DMS153 (cell line): ENCODE measurements around the gene SYNGR3.
A peak's percentile ranks its signal among the peaks of the same experiment; 100 is the strongest.
"Not testable (repeated sequence)": the region's sequence is repeated elsewhere in the genome, so short reads cannot be mapped to it uniquely, and the experiment has no call there.

Source experiments
- DNase-seq: peaks from one replicate; lab custom pipeline; 2025; lab: John Stamatoyannopoulos, UW

The SYNGR3 gene, protein sequence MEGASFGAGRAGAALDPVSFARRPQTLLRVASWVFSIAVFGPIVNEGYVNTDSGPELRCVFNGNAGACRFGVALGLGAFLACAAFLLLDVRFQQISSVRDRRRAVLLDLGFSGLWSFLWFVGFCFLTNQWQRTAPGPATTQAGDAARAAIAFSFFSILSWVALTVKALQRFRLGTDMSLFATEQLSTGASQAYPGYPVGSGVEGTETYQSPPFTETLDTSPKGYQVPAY

DNA sequence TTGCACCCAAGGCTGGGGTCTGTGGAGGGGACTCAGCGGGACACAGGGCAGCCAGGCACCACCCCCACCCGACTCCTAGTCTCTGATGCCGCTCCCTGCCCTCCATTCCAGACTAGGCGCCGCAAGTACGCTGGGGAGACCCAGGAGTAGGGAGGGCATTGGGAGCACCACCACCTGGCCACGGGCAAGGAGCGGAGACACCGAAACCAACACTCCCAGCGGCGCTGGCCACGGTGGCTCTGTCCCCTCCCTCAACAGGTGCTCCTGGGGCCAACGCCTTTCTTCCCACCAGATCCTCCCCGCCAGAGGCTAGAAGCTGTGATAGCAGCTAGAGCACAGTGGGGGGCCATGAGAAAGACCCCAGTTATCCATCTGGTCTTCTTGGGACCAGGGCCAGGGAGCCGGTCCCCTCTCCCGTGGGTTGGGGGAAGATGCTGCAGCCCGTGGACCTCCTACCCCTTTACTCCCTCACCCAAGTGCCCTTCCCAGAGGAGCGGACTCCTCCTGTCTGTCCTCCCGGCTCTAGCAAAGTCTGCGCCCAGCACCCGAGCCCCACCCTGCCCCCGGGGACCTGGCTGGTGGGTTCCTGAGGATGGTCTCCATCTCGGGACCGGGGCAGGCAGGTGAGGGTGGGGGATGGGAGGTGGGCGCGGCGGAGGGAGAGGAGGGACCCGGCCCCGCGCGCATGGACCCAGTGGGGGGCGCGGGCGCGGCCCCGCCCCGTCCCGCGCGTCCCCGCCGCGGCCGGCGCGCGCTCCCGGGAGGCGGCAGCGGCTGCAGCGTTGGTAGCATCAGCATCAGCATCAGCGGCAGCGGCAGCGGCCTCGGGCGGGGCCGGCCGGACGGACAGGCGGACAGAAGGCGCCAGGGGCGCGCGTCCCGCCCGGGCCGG is at the start of gene SYNGR3:
SYNGR3 (plus strand) TSS at position 762 of the 892 bp plus-strand sequence. CDS start 133 bp downstream, outside the sequence.
- DNase-seq = no peak

DNA sequence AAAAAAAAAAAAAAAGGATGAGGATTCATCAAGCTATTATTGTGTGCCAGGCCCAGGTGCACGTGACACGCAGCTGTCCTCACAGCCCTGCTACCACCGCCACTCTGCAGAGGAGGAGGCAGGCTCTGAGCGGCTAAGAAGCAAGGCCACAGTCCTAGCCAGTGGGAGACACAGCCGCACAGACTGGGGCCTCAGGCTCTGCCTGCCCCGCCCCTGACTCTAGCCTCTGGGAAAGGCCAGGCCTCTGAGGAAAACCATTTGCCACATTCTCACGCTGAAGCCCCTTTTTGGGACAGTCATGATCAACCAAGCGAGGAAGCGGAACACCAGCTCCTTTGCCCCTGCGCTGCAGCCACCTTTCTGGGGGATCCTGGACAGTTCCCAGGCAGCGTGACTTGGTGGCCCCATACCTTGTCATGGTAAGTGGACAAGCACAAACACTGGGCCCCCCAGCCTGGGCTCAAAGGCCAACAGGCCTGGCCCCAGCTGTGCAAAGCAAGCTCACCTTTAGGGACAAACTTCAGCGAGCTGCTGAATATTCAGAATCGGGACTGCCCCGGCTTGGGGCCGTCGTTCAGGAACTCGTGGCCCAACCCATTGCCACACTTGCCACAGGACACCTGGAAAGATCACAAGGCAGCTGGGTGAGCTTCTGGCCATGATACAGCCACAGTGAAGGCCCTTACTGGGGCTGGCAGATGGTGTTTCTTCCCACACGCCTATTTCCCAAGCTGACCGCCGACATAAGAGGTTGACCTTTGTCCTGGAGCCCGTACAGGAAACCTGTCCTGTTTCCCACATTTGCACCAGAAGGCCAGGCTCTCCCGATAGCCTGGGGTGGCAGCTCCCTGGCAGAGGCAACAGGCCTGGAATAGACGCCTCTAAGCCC is 49.3 kb upstream of the SYNGR3 start:
- no peak for DNase-seq

DNA sequence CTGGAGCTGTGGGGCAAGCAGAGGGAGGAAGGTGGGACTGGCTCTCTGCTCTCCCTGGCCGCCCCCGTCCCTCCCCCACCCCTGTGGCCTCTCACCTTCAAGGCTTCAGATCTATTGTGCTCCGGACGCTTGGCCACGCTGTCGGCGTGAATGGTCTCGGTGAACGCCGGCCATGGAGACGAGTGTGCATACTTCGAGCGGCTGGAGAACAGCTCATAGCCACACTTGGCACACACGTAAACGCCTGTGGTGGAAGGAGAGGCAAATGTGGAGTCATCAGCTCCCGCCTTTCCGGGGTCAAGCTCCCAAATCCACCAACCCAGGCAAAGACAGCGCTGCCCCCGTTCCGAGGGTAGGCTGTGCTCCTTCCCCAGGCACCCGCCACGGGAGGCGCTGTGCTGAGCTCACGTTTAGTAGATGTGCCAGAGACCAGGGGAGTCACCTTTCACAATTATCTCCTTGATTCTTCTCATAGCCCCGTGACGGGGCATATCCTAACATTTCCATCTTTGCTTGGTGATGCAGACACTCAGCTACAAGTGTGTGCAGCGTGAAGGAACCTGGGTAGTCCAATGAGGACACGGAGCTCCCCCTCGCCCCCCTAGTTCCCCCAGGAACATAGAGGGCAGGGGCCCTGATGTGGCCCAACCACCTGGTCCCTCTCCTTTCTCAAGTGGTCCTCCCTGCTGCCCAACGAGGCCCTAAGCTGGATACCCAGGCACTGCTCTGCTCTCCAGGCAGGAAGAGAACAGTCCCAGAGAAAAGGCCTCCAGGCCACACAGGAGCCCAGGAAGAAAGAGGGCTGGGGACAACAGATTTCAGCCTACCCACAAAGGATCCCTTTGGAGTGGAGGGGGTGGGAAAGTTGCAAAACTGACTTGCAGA is 48.4 kb upstream of the SYNGR3 start:
- DNase-seq = no peak

DNA sequence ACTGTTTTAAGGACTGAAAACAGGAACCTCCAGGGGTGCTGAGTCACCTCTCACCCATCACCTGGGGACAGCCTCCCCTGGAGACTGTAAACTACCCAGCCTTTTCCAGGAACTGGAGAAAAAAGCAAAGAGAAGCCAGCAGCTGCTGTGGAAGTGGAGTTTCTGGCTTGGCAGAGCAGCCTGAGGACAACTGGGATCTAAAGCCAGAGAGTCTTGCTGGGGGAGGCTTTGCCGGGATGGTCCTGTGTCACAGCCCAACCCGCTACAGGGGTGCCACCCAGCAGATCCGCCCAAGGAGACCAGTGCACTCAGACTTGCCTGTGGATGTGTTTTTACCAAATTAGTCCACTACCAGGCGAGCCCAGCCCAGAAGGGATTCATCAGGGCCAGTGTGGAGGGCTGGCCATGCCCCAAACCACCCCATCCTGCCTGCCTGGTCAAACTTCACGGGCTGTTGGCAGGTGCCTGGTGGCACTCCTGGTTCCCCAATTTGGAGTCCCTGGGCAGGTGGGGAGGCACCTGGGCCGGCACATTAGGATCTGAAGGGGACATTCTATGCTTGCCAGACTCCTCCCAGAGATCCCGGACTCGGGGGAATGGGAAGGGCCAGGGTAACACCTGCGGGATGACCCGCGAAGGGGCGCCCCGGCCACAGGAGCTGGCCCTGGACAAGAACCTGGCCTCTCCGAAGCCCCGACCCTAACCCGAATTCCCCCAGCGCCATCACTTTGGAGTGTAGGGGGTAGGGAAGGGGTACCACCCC is 47.5 kb upstream of the SYNGR3 start:
- DNase-seq = no peak

DNA sequence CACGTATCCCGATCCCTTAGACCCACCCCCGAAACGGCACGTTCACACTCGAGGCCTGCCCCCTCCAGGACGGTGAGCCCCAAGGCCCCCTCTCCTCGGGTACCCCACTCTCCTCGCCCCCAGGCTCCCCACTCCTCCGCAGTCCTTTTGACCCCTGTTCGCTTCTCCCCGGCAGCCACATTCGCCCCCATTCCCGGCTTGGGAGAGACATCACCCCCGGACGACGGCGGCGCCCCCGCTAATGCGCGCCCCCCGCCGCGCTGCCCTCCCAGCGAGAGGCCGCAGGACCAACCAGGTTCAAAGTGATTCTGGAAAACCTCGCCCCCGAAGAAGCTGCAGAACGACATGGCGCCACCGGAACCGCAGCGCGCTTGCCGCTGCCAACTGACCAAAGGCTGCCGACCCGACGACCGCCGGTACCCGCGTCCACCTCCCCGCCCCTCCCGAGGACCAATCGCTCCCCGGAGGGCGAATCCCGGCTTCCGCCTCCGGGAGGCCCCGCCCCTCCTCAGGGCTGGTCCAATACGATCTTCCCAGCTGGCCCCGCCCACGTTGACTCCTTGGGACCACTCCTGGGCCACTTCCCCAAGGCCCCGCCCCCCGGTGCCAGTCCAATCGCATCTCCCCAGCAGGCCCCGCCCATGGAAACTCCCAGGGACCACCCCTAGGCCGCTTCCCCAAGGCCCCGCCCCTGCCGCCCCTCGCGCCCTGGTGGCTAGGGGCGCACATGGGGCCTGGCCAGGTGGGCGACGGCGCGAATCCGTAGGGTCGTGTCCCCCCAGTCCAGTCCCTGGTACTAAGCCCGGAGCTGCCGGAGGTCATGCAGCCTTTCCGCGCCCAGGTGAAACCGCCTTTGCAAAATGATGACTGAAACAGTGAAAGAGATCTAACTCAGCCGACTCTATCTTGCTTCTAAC is 46.7 kb upstream of the SYNGR3 start, which contains the start of gene MSRB1:
MSRB1 (minus strand) TSS at position 390 of the 917 bp plus-strand sequence; CDS start at position 347, 43 bp downstream.
- DNase-seq = peak; percentile 96

DNA sequence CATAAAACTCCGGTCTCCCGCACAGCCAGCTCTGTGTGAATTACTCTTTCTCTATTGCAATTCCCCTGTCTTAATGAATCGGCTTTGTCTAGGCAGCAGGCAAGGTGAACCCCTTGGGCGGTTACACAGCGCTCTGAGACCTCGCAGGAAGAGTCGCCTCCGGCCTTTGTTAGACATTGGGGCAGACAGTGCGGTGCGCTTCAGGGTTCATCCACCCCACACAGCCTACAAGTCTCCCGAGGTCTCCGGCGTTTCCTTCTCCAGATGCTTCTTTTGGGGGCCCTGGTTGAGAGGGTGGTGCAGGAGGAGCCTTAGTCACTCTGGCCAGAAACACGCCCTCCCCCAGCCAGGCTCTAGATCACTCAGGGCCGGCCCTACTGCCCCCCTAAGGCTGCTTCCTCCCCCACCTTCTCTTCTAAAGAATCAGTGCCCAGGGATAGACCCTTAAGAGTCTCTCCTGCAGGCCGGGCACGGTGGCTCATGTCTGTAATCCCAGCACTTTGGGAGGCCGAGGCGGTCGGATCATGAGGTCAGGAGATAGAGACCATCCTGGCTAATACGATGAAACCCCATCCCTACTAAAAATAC is 45.1 kb upstream of the SYNGR3 start:
- no peak for DNase-seq

DNA sequence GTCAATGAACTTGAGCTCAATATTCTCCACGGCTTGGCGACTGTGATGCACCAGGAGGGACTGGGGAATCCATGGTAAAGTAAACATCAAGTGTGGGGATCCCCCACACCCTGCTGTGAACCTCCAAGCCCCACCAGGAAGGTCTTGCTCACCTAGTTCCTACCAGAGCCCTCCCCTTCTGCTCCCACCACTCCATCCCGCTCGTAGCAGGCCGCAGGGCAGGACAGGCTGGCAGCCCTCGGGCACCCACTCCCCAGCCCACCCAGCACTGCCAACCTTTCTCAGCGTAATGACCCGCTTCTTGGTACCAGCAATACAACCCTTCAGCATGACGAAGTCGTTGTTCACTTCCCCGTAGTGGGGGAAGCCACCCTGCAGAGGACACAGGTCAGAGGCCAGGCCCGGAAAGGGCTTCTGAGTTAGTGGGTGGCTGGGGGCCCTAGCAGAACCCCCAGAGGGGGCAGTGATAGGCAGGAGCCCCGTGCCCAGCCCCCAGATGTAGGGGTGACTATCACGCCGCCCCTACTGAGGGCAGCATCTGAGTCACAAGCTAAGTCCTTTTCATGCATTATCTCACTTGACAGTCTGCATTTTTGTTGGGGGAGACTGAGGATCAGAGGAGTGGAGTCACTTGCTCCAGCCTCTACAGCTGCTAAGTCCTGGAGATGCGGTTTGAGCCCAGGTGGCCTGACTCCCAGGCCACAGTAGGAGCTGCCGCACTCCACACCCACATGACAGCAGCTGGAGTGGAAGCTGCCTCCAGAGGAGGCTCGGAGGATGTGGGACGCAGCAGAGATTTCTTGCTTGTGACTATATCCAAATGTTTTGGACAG is 44.0 kb upstream of the SYNGR3 start:
- DNase-seq = no peak

DNA sequence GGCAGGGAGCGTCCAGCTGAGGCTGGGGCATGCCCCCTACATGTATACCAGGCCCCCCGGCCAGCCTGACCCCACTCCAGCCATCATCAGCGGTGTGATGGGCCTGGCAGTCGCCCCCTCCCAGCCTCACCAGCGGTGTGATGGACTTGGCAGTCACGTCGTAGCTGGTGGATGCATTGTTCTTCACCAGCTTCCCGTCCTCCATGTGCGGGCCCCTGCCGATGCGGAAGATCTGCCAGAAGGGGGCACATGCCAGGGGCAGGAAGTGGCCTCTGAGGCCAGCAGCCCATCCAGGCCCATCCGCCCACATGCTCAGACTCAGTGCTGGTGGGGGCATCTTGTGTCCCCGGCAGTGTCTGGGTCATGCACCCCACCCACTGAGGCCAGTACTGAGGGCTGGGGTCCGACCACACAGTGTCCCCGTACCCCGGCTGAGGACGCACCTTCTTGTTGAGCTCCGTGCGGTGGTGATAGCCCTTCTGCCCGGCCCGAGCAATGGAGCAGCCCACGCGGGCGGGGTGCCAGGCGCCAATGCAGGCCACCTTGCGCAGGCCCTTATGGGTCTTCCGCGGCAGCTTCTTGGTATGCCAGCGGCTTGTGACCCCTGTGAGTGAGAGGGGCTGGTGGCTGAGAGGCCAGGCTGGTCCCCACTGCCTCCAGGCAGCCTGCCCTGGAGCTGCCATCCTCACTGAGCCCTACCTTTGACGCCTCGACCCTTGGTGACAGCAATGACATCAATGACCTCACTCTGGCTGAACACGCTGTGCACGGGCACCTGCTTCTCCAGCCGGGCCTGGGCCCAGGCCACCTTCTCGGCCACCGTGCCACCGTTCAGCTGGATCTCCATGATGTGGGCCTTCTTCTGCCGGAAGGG is 43.0 kb upstream of the SYNGR3 start:
- DNase-seq = no peak

DNA sequence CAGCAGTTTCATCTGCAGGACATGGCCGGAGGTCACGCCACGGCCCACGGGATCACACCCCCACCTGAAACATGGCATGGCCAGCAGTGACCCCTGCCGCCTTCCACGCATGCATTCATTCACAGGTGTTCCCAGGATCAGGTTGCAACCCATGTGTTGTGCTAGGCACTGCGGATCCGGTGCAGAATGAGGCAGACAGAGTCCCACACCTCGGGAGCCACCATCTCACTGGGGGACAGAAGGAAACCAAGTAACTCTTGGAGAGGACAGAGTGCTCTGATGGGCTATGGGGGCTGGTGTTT is 42.5 kb upstream of the SYNGR3 start:
- no peak for DNase-seq

DNA sequence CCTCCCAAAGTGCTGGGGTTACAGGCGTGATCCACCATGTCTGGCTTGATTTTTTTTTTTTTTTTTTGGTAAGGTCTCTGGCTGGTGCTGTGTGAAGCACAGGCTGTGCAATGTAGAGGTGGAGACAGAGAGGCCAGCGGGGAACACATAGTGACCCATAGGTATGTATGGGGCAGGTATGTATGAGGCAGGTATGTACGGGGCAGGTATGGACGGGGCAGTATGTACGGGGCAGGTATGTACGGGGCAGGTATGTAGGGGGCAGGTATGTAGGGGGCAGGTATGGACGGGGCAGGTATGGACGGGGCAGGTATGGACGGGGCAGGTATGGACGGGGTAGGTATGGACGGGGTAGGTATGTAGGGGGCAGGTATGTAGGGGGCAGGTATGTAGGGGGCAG is 40.3 kb upstream of the SYNGR3 start:
- no peak for DNase-seq

DNA sequence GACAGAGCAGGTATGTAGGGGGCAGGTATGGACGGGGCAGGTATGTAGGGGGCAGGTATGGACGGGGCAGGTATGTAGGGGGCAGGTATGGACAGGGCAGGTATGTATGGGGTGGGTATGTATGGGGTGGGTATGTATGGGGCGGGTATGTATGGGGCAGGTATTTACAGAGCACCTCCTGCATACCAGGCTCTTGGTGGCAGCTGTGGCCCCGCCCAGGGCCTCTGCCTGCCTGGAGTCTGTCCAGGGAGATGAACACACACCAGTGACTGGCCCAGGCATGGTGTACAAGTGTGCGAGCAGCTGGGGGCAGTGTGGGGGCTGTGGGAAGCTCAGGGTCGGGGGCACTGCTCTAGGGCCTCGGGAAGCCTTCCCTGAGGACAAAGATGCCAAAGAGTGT is 39.7 kb upstream of the SYNGR3 start:
- DNase-seq = no peak

DNA sequence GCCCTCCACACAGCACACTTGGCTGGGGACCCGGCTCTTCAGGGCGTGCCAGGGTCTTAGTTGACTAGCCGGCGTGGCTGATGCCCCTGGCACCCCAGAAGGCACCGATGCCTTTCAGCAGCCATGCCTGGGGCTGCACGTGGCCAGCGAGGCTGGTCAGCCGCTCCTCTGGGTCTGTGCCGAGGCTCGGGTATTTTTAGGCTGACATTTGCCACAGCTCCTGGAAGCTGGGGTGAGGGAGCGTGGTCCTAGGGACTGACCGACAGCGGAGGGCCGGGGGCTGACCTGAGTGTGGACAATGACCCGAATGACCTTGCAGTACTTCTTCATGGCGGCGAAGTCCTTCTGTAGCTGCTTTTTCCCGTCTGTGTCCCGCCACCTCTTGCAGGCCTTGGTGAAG is 39.2 kb upstream of the SYNGR3 start:
- no peak for DNase-seq

DNA sequence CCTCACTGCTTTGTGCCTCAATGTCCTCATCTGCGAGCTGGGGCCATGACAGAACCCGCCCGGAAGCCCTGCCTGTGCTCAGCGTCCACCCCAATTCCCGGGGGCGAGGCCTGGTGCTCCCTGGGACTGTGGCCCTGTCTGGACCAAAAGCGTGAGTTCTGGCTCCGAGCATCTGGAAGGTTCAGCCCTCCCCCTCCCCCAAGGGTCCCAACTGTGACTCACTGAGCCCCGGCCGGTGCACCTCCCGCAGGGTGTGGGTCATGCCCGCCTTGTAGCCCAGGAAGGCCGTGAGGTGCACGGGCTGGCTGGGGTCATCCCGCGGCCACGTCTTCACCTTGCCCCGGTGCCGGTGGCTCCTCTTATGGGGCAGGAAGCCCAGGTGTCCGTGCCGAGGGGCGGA is 36.0 kb upstream of the SYNGR3 start:
- no peak for DNase-seq

DNA sequence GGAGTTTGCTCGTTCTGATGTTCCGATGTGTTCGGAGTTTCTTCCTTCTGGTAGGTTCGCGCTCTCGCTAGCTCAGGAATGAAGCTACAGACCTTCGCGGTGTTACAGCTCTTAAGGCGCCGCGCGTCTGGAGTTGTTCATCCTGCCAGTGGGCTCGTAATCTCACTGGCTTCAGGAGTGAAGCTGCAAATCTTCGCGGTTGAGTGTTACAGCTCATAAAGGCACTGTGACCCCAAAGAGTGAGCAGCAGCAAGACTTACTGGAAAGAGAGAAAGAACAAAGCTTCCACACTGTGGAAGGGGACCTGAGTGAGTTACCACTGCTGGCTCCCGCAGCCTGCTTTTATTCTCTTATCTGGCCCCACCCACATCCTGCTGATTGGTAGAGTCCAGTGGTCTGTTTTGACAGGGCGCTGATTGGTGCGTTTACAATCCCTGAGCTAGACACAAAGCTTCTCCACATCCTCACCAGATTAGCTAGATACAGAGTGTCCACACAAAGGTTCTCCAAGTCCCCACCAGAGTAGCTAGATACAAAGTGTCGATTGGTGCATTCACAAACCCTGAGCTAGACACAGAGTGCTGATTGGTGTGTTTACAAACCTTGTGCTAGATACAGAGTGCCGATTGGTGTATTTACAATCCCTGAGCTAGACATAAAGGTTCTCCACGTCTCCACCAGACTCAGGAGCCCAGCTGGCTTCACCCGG is 32.2 kb upstream of the SYNGR3 start:
- DNase-seq = not testable (repeated sequence)

DNA sequence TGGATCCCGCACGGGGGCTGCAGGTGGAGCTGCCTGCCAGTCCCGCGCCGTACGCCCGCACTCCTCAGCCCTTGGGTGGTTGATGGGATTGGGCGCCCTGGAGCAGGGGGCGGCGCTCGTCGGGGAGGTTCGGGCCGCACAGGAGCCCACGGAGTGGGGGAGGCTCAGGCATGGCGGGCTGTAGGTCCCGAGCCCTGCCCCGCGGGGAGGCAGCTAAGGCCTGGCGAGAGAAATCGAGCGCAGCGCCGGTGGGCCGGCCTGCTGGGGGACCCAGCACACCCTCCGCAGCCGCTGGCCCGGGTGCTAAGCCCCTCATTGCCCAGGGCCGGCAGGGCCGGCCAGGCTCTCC is 31.7 kb upstream of the SYNGR3 start:
- DNase-seq = not testable (repeated sequence)

DNA sequence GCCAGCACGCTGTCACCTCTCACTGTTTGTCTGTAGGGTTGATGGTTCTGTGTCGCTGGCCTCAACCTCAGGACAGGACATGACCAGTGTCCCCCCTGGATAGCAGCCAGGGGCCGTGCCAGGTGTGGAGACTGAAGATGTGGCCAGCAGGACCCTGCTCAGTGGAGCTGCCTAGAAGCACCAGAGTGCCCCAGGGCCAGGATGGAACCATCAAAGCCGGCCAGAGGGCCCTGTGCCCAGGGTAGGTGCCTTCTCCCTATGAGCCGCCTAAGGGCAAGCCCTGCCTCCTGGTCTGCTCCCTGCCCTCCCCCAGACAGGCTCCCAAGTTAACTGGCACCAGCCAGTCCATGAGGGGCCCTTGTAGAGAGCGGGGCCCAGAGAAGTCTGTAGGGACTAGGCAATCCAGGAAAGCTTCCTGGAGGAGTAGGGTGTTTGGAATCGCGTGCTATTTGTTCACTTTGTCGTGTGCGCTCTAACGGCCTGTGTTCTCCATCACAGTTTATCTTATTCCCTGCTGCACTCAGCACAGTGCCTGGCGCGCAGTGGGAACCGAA is 31.0 kb upstream of the SYNGR3 start:
- DNase-seq = no peak
